Panc1 (cell line): ENCODE results near the gene ZNF462.

Experiments
- CTCF ChIP-seq: fragments of 450-650 bp; IDR thresholded peaks from 2 replicates; pipeline ENCODE4 v1.5.1; 2017; ENCODE audit warnings: mild to moderate bottlenecking
- POLR2AphosphoS5 ChIP-seq: IDR thresholded peaks from 2 replicates; pipeline ENCODE4 v1.6.1; 2012; ENCODE audit warnings: mild to moderate bottlenecking, low read depth, low read length, moderate library complexity
- REST ChIP-seq, 2 experiments: IDR thresholded peaks; 2 replicates each; pipeline ENCODE4 v1.6.1; 2011 to 2012; ENCODE audit warnings: low read depth in 2 of 2, control low read depth in 1 of 2, low read length in 1 of 2, mild to moderate bottlenecking in 1 of 2, moderate library complexity in 1 of 2; ENCODE audit not compliant: insufficient read depth in 1 of 2
- SIN3A ChIP-seq: IDR thresholded peaks from 2 replicates; pipeline ENCODE4 v1.6.1; 2012; ENCODE audit warnings: low read depth, mild to moderate bottlenecking, low read length, moderate library complexity, borderline replicate concordance; ENCODE audit not compliant: insufficient read depth
- TCF7L2 ChIP-seq: IDR thresholded peaks from 2 replicates; pipeline ENCODE4 v1.6.1; 2011; ENCODE audit warnings: mild to moderate bottlenecking, low read depth, low read length, inconsistent platforms

- no peak for TF ChIP-seq CTCF
- TF ChIP-seq POLR2AphosphoS5: no peak
- no peak for TF ChIP-seq TCF7L2
- TF ChIP-seq REST (IDR thresholded peaks at IDR 0.05; ENCODE audit: insufficient read depth in 1 of 2, low read depth in 2 of 2, low read length in 1 of 2): no peak
- TF ChIP-seq SIN3A: no peak
Measured at GRCh38 chr9:106896695-106897094, 33.7 kb downstream of the ZNF462 start.
